HG03521 (cell line): ENCODE data around the gene P2RX3.

Experiments
- ATAC-seq: cut with Tn5 transposase; IDR thresholded peaks from one replicate; pipeline ENCODE4 v1.9.1; 2021; ENCODE audit warnings: mild to moderate bottlenecking, moderate library complexity; ENCODE audit not compliant: unreplicated experiment

Gene P2RX3

GRCh38 chr11:57309106-57310059 is 28.8 kb upstream of the P2RX3 start:
- ATAC-seq = no peak

DNA sequence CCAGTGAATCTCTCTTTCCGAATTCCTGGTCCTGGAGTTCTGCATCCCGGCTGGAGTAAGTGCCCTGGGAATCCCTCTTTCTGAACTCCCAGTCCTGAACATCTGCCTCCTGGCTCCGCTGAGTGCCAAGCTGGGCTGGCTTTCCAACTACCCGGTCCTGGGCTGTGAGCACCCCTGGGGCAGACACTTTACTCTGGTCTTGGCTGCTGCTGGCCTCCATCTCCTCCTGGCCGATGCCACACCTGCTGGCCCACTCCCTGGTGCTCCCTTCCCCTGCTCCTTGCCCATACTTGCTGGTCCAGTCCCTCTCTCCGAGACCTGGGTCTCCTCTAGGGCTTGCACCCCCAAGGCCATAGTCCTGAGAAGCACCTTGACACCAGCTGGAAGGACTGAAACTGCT is 28.1 kb upstream of the P2RX3 start:
- no peak for ATAC-seq

GRCh38 chr11:57310630-57311086 is 27.5 kb upstream of the P2RX3 start:
- no peak for ATAC-seq

- ATAC-seq = peak; percentile 74
Observed at GRCh38 chr11:57311109-57311936, 26.8 kb upstream of the P2RX3 start.

- no peak for ATAC-seq
Observed at GRCh38 chr11:57312511-57313021, 25.6 kb upstream of the P2RX3 start.

DNA sequence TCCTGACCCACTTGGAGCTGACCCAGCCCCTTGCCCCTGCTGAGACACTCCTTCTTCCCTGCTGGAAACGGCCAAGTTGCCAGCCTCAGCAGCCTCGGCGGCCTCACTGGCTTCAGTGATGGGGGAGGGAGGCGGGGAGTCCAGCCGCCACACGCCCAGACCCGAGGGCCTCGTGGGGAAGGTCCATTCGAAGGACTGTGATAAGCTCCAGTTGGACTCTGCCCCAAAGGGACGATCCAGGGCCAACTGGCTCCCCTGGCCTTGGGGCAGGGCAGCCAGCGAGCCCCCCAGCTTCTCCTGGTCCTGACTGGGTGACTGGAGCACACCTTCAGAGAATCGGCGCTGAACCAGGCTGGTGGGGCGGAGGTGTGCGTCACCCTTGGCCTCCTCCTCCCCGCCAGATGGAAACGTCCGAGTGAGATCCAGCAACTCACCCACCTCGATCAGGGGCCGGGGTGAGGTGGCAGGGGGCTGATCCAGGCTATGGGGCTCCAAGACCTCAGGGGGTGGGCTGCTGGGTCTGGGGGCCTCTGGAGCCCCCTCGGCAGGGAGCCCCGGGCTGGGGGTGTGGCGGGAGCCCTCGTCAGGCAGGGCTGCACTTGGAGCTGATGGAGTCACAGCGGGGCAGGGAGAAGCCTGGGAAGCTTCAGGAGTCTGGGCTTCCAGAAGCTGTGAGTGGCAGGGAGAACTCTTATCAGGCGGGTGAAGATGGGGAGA is 24.9 kb upstream of the P2RX3 start:
- ATAC-seq = no peak

DNA sequence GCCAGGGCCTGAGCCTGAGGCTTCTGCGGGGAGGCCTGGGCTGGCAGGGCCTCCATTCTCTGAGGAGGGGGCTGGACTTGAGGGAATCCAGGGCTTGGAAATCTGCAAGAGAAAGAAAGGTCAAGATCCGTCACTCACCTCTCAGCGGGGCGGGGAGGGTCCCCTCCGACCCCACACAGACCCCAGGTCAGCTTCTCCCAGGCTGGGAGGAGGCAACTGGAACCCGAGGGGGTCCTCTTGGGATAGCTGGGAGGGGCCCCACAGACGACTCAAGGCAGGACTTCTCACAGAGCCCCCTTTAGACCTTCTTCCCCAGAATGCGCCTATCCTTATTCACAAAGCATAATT is 24.4 kb upstream of the P2RX3 start:
- ATAC-seq = no peak

DNA sequence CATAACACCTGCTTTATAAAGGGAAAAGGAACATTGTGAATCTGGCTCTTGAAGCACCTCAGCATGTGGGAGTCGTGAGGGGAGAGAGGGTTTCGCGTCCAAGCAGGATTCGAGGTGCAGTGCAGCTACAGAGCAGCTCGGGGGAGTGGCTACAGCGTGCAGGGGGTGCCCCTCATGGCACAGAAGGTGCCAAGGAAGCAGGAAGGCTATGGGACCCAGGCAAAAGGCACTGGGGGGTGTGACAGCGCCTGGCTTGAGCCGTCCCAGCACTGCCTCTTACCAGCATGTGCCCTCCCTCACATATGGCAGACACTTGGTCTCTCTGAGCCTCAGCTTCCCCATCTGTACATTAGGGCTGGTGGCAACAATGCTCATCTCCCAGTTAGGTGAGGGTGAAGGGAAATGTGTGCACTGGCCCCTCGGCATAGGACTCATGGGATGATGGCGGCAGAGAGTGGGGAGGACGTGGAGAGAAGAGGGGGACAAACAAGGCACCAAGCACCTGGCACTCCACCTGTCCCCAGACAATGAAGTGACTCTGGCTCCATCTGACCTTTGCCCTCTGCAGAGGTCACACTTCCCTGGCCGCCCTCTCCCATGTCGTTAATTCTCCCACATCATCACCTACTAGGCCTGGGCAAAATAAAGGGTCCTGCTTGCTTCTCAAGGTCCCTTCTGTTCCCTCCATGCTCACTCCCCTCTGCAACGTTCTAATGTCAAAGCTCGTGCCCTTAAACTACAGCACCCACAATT is 23.8 kb upstream of the P2RX3 start:
- ATAC-seq = no peak

GRCh38 chr11:57315491-57315890 is 22.7 kb upstream of the P2RX3 start:
- ATAC-seq = no peak

GRCh38 chr11:57316017-57316416 is 22.1 kb upstream of the P2RX3 start:
- no peak for ATAC-seq

DNA sequence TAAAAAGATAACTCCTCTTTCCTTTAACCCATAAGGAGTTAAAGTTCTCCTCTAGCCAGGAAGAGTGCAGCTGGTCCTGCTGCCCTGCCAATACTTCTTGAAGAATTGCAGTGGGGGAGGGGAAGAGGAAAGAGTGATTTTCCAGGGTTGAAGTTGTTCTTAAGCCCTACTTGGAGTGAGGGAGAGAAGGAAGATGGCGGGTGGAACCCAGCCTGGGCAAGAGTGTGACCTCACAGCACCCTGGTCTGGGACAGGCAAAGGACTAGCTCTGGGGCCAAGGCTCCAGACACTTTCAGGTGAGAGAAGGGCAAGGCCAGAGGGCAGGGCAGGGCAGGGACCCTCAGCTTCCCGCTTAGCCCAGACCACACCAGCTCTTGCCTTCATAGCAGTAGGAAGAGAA is 20.0 kb upstream of the P2RX3 start:
- no peak for ATAC-seq

DNA sequence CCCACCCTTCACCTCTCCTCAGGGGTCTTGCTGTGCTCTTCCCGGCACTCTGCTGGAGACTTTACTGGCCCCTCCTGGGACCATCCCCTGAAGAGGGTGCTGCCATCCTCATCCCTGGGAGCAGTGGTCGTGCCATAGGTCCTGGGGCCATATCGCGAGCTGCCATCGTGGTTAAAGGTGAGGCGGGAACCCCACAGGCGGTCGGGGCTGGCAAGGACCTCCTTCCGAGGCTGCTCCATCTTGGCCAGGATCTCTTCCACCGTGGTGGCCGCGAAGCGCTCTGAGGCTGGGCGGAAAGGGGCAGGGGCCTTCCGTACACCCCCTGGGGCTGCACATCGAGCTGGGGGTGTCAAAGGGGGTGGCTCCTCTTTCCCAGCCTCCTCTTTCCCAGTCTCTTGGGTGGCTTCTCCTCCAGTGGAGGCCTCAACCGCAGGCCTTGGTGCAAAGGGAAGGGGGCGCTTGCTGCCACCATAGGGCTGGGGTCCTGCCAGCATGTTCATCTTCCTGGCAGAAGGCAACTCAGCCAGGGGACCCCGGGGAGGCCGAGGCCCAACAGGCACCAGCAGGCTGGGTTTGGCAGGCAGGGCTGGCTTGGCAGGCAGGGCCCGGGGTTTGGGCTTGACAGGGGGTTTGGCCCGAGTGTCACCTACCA is 18.0 kb upstream of the P2RX3 start:
- no peak for ATAC-seq

- no peak for ATAC-seq
Observed at GRCh38 chr11:57320719-57321387, 17.3 kb upstream of the P2RX3 start.

DNA sequence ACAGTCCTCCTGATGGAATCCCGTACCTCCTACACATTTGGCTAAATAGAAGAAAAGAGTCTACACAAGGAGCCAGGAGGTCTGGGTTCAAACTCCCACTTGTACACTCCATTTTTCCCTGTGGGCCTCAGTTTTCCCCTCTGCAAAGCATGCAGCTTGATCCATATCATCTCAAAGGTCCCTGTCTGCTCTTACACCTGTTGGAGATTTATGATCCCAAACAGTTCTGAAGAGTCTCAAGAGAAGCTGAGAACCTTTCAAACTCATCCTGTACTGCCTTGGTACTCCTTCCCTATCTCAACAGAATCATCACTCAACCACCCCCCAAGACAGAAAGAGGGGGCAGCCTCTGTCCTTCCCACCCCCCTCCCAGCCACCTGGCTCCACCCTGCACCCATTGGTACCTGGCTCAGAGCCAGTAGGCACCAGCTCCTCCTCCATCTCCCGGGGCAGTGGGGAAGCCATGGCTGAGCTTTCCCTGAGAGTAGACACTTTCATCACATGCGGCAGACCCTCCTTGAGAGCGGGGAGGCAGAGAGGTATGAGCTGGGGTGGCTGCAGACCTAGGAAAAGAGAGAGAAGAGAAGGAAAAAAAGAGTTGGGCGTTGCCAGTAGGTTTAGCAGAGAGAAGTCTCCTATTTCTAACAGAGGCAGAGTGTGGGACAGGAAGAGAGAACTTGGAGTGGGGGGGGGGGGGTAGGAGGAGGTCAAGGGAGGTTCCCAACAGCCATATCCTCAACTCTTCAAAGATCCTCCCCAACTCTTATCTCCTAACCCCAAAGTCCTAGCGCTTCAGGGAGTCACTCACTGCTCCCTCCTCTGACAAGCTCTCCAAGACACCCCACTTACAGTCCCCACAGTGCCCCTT is 16.5 kb upstream of the P2RX3 start:
- no peak for ATAC-seq

- ATAC-seq = no peak
Observed at GRCh38 chr11:57322256-57323166, 15.6 kb upstream of the P2RX3 start.

- ATAC-seq = no peak
Observed at GRCh38 chr11:57323167-57323854, 14.8 kb upstream of the P2RX3 start.

- ATAC-seq = no peak
Observed at GRCh38 chr11:57323855-57324153, 14.3 kb upstream of the P2RX3 start.
